GM21360 (cell line): ENCODE results near the gene KLHL8.
A peak's percentile ranks its signal among the peaks of the same experiment; 100 is the strongest.

Experiments
- ATAC-seq: cut with Tn5 transposase; IDR thresholded peaks from one replicate; pipeline ENCODE4 v1.9.1; 2021; ENCODE audit warnings: mild to moderate bottlenecking, moderate library complexity; ENCODE audit not compliant: unreplicated experiment

The KLHL8 gene

GRCh38 chr4:87220094-87220822 lies at the start of gene KLHL8:
Gene KLHL8, minus strand, starts transcription at chr4:87220618. Its CDS starts 25,079 bp downstream, at chr4:87195539.
- ATAC-seq, result peak; percentile 89

DNA sequence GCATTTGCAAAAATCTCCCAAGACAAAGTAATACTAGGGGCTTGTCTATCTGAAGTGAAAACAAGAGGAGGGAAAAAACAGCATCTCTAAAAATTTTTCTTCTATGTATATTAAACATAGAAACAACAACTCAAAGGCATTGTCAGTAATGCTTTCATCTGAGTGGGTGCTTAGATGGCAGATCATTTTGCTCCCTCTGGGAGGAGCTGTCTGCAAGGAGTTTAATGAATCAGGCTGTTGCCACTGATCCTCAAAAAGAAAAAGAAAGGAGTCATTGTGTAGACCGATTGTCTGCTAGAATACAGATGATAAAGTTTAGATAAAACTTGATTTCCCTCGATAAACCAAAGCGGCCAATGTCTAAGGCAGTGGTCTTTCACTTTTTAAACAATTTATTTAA lies 49.7 kb upstream of the KLHL8 start:
- no peak for ATAC-seq

DNA sequence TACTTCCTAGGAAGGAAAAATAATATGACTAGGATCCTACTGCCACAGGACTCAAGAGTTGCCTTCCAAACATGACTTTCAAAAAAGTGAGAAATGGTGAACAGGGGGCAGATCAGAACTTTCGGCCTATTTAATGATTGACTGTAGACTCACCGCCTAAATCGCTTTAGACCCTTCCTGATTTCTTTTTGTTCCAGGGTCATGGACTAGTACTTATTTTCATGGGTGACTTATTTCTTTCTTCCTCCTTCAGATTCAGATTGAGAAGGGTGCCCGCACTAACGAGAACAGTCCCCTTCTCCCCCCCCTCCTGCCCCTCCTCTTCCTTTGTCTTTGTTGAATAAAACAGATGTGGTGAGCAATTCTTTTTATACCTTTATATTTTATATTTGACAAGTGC lies 48.0 kb upstream of the KLHL8 start:
- ATAC-seq, result no peak

- ATAC-seq, result no peak
These were observed 46.6 kb upstream of the KLHL8 start for GRCh38 chr4:87266986-87267385.

GRCh38 chr4:87262886-87263285 lies 42.5 kb upstream of the KLHL8 start:
- no peak for ATAC-seq

- no peak for ATAC-seq
These were observed 40.1 kb upstream of the KLHL8 start for GRCh38 chr4:87260477-87260876.

DNA sequence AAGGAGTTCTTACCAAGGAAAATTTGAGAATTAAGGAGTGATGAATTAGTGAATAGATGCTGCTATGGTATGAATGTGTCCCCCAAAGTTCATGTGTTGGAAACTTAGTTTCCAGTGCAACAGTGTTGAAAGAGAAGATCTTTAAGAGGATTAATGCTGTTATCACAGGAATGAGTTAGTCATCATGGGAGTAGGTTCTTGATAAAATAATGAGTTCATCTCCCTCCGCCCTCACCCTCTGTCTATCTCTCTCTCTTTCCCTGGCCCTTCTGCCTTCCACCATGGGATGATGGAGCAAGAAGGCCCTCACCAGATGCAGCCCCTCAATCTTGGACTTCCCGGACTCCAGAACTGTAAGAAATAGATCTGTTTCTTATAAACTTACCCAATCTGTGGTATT lies 38.3 kb upstream of the KLHL8 start:
- no peak for ATAC-seq

DNA sequence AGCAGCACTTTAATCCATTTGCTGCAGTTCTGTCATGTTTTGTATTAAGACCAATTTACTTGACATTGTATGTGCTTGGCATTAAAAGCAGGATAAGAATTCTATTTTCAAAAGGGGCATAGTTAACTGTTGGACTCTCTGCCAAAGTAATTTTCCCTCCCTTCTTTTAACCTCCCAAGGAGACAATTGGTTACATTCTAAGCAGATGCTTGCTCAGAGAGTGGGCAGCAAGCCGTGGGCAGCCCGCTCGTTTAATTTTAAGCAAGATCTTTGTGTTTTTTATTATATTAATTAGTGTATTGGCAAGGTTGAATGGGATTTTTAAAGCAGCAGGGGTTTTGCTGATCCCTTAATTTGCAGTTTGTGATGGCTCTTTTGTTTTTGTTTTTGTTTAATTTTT lies 37.1 kb upstream of the KLHL8 start:
- no peak for ATAC-seq

- ATAC-seq, result no peak
These were observed 35.3 kb upstream of the KLHL8 start for GRCh38 chr4:87255755-87256154.

DNA sequence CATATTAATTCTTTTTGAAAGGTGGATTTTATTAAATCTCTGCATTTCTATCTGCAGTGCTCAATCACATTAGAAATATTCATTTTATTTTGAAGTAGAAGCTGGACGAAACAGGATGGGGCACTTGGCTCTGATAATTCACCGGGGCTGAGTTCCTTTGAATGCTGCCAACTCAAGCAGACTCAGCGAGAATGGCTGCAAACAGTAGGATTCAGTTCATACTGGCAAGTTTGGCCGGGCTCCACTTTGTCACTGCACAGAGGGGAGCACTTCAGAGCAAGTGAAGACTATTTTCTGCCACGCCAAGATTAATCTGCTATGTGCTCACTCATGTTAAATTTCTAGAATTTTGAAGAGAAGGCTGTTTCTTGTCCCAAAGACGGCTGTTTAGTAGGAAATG lies 30.7 kb upstream of the KLHL8 start:
- ATAC-seq, result no peak

DNA sequence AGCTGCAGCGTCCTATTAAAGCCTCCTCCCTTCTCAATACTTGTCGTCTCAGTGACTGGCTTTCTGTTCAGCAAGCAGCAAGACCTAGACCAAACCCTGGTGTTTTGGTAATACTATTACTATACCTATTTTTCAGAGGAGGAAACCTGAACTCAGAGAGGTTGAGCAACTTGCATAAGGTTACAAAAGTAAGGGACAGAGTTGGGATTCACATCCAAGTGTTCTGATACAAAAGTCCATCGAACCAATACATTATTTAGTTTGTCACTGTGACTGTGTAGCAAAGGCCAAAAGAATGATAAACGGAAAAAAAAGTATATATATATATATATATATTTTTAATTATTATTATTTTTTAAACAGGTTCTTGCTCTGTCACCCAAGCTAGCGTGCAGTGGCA lies 29.9 kb upstream of the KLHL8 start:
- no peak for ATAC-seq

- ATAC-seq, result no peak
These were observed 29.1 kb upstream of the KLHL8 start for GRCh38 chr4:87249332-87250019.

DNA sequence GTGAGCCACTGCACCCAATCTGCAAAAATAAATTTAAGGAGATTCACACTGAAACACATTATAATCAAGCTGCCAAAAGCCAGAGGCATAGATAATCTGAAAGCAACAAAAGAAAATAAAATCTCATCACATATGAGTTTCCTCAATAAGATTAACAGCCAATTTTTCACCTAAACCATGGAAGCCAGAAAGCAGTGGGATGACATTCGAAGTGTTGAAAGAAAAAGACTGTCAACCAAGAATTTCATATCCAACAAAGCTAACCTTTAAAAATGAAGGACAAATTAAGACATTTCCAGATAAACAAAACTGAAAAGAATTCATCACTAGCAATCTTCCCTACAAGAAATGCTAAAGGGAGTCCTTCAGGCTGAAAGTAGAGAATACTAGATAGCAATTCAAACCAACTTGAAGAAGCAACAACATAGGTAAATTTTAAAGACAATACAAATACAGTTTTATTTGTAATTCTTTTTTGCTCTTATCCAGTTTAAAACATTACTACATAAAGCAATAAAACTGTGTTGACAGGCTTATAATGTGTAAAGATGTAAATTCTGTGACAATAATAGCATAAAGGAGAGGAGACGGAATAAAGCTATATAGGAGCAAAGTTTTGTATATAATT lies 23.1 kb upstream of the KLHL8 start:
- ATAC-seq, result no peak

- no peak for ATAC-seq
These were observed 20.9 kb upstream of the KLHL8 start for GRCh38 chr4:87241336-87241735.

GRCh38 chr4:87240341-87240740 lies 19.9 kb upstream of the KLHL8 start:
- ATAC-seq, result no peak

GRCh38 chr4:87239821-87240220 lies 19.4 kb upstream of the KLHL8 start:
- ATAC-seq, result no peak

DNA sequence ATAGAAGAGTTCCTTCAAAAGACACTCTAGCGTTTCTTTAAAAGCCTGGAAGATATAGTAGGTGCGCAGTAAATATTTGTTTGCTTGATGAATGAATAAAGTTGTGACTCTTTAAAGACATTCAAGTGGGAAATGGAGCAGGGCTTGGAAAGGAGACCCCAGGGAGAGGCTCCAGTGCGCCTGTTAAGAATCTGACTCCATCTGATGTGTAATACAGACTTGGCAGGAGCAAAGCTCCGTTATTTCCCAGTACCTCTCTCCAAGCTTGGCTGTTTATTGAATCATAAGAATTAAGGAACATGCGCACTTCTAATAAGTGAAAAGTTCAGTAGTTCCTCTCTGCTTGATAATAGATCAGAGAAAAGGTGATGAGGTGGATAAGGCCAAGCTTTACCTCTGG lies 18.8 kb upstream of the KLHL8 start:
- ATAC-seq, result no peak

DNA sequence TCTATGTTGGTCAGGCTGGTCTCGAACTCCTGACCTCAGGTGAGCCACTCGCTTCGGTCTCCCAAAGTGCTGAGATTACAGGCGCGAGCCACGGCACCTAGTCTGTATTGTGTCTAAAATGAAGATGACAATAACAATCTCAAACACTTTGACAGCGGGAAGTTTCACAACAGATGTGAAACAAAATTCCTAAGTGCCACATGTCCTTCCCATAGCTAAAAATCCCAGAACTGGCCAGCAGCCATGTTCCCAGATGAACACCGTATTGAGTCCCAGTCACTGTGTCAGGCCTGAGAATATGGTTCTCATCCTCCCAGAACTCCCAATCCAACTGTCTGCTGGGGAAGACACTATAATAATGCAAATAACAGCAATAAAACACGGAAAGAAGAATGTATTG lies 16.4 kb upstream of the KLHL8 start:
- no peak for ATAC-seq

GRCh38 chr4:87235020-87235671 lies 14.7 kb upstream of the KLHL8 start:
- no peak for ATAC-seq

DNA sequence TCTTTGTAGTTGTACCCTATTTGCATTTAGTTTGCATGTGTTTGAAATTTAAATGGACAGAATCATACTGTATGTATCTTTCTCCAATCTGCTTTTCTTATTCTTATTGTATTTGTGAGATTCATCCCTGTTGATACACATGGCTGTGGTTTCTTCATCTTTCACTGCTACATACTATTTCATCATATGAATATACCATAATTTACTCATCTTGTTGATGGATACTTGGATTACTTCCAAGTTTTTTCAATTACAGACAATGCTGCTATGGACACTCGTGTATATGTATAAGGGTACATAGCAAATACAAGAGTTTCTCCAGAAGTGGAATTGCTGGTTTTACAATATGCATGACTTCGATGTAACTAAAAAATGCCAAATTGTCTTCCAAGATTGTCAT lies 11.8 kb upstream of the KLHL8 start:
- ATAC-seq, result no peak

DNA sequence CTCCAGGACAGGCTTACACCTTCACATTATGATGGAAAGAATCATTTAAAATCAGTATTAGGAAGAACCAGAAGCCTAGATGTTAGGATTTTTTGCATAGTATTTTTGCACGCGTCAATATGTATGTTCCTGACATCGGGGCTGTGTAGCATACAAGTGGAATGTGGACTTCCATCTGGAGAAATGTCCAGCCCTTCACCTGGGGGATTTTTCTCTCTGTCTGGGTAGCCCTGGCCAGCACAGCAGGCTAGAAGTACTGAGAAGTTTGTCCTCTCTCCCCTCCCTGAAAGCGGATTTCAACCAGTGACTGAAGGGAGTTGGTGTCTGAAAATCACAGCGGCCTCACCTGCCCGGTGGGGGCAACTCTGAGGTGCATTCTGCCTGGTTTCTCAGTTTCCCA lies 10.4 kb upstream of the KLHL8 start:
- no peak for ATAC-seq

DNA sequence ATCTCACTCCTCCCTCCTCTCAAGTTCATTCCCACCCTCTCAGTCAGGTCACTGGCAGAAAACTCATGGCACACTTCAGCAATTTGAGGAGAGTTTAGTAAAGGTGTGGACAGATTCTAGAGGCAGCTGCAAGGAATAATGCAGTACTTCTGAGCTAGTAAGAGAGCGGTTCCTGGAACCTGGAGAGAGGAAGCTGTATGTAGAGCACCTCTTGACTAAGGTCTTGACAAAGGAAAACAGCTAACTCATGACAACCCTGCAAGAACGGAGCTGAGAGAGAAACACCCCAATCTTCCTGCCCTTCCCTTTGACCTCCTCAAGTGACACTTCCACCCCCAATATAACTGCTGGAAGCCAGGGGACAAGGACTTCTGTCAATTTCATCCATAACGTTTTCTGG lies 9.6 kb upstream of the KLHL8 start:
- ATAC-seq, result no peak
